Activated effector memory CD4-positive, alpha-beta T cell treated with Interleukin-2 at 50 U/mL for 16 hours (primary cell): Measurements from ENCODE around the gene CD300A.

Experiments
- DNase-seq: peaks from one replicate; pipeline ENCODE4 v3.0.0-alpha.2; 2020

The CD300A gene

GRCh38 chr17:74466111-74466827 lies at the start of gene CD300A:
Gene CD300A, plus strand, starts transcription at chr17:74466634. Its CDS starts 70 bp downstream, at chr17:74466704.
- peak; percentile 21 for DNase-seq

- DNase-seq = no peak
Measured at GRCh38 chr17:74417178-74418045, 49.0 kb upstream of the CD300A start.

- DNase-seq = no peak
Measured at GRCh38 chr17:74419928-74420411, 46.5 kb upstream of the CD300A start.

- no peak for DNase-seq
Measured at GRCh38 chr17:74424117-74424516, 42.3 kb upstream of the CD300A start.

GRCh38 chr17:74424657-74425056 lies 41.8 kb upstream of the CD300A start:
- DNase-seq = no peak

GRCh38 chr17:74426551-74427047 lies 39.8 kb upstream of the CD300A start:
- no peak for DNase-seq

GRCh38 chr17:74427048-74427762 lies 39.2 kb upstream of the CD300A start:
- DNase-seq = no peak

- DNase-seq = no peak
Measured at GRCh38 chr17:74427763-74428153, 38.7 kb upstream of the CD300A start.

GRCh38 chr17:74429604-74430384 lies 36.6 kb upstream of the CD300A start:
- no peak for DNase-seq

- DNase-seq = no peak
Measured at GRCh38 chr17:74430385-74430705, 36.1 kb upstream of the CD300A start.

GRCh38 chr17:74430706-74431567 lies 35.5 kb upstream of the CD300A start:
- DNase-seq = no peak

- DNase-seq = peak; percentile 21
Measured at GRCh38 chr17:74431568-74432423, 34.6 kb upstream of the CD300A start, which contains the start of gene GPRC5C. Gene GPRC5C, plus strand, starts transcription at chr17:74432088. Its CDS starts 7,689 bp downstream, at chr17:74439777.

- no peak for DNase-seq
Measured at GRCh38 chr17:74432424-74432690, 34.1 kb upstream of the CD300A start.

GRCh38 chr17:74432766-74433391 lies 33.6 kb upstream of the CD300A start:
- no peak for DNase-seq

- no peak for DNase-seq
Measured at GRCh38 chr17:74433421-74434121, 32.9 kb upstream of the CD300A start.

GRCh38 chr17:74435775-74436359 lies 30.6 kb upstream of the CD300A start:
- no peak for DNase-seq

- no peak for DNase-seq
Measured at GRCh38 chr17:74437702-74438101, 28.7 kb upstream of the CD300A start.

GRCh38 chr17:74439691-74440567 lies 26.5 kb upstream of the CD300A start:
- no peak for DNase-seq
